OCI-LY3 (cell line): Measurements from ENCODE around the gene DYRK1B.

Experiments
- EZH2phosphoT487 ChIP-seq: fragments of 200-600 bp; shearing (Covaris generic); IDR thresholded peaks from 2 replicates; pipeline ENCODE4 v1.6.1; 2018; ENCODE audit warnings: antibody characterized with exemption, mixed run types, low read depth
- TF ChIP-seq, protein P1 (sequence below): fragments of 200-600, 300-600 bp; sonication (generic); IDR thresholded peaks from 2 replicates; pipeline ENCODE4 v1.5.1; 2014; ENCODE audit warnings: antibody characterized with exemption, low read length, low read depth

DNA sequence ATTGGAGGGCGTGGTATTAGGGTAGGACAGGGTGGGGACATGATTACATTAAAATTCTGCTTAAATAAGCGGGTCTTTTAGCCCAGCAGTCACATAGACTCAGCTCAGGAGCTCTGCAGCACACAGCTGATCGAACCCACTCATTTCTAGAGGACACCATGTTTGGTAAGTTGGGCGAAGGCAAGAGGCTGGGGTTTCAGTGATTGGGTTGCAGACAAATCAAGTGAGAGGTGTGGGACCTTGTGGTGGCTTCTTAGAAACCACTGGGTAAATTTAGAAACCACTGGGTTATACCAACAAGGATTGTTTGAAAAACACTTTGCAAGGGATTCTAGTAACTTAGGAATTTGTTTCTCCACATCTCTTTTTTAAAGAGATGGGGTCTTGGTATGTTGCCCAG, 55.2 kb downstream of the DYRK1B start, which contains the start of gene LEUTX:
- TF ChIP-seq, protein P1, sequence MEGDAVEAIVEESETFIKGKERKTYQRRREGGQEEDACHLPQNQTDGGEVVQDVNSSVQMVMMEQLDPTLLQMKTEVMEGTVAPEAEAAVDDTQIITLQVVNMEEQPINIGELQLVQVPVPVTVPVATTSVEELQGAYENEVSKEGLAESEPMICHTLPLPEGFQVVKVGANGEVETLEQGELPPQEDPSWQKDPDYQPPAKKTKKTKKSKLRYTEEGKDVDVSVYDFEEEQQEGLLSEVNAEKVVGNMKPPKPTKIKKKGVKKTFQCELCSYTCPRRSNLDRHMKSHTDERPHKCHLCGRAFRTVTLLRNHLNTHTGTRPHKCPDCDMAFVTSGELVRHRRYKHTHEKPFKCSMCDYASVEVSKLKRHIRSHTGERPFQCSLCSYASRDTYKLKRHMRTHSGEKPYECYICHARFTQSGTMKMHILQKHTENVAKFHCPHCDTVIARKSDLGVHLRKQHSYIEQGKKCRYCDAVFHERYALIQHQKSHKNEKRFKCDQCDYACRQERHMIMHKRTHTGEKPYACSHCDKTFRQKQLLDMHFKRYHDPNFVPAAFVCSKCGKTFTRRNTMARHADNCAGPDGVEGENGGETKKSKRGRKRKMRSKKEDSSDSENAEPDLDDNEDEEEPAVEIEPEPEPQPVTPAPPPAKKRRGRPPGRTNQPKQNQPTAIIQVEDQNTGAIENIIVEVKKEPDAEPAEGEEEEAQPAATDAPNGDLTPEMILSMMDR = no peak
- no peak for TF ChIP-seq EZH2phosphoT487
